ENCODE data around the gene EPB41L4B.

GRCh38 chr9:109198736-109199382 lies 122.0 kb downstream of the EPB41L4B start:
- no peak for TF ChIP-seq MXI1 (IDR thresholded peaks at IDR 0.05; ENCODE audit: borderline replicate concordance, low read depth, low read length)
- TF ChIP-seq ELK1 (IDR thresholded peaks at IDR 0.05; ENCODE audit: borderline replicate concordance, low read depth, low read length), result no peak
- no peak for TF ChIP-seq CTCF (conservative IDR thresholded peaks at IDR 0.05; ENCODE audit: low read depth, low read length)
- no peak for TF ChIP-seq CEBPB (IDR thresholded peaks at IDR 0.05; ENCODE audit: low read depth, low read length)
- no peak for TF ChIP-seq POLR2A (IDR thresholded peaks at IDR 0.05; ENCODE audit: low read depth, low read length)
- TF ChIP-seq RAD21 (IDR thresholded peaks at IDR 0.05; ENCODE audit: low read length), result no peak
- TF ChIP-seq CHD1 (IDR thresholded peaks at IDR 0.05; ENCODE audit: low read depth, low read length), result no peak
- TF ChIP-seq USF2 (IDR thresholded peaks at IDR 0.05; ENCODE audit: low read depth, low read length), result no peak
- no peak for TF ChIP-seq MAZ (IDR thresholded peaks at IDR 0.05; ENCODE audit: borderline replicate concordance, low read depth, low read length)
- TF ChIP-seq RFX5 (IDR thresholded peaks at IDR 0.05; ENCODE audit: low read depth, low read length), result no peak
- TF ChIP-seq FOS (IDR thresholded peaks at IDR 0.05; ENCODE audit: low read depth, low read length), result no peak

All from IMR-90 (cell line).